Smooth muscle cell (in vitro differentiated cells): ENCODE results near the gene PGBD5. TPM values are rescaled to one million over a fixed set of nuclear protein-coding genes. Genes with fewer than 3 reads are reported as not detected.

Source experiments
- DNase-seq: peaks from one replicate; lab custom pipeline; 2025; ENCODE audit not compliant: unreplicated experiment; lab: John Stamatoyannopoulos, UW
- H2AFZ ChIP-seq: fragments of 200-600 bp; sonication (generic); 2 replicates; pipeline ENCODE4 v1.6.0; 2016; ENCODE audit warnings: antibody characterized with exemption, low read depth, mild to moderate bottlenecking
- H3F3A ChIP-seq: fragments of 200-600 bp; sonication (generic); 2 replicates; pipeline ENCODE4 v1.6.0; 2017; ENCODE audit warnings: antibody characterized with exemption, low read depth
- H3K27ac ChIP-seq: fragments of 200-600 bp; sonication (generic); 2 replicates; pipeline ENCODE4 v1.5.1; 2016; ENCODE audit warnings: low read depth, mild to moderate bottlenecking
- H3K27me3 ChIP-seq: fragments of 200-600 bp; sonication (generic); 2 replicates; pipeline ENCODE4 v1.6.1; 2016; ENCODE audit warnings: low read depth, mild to moderate bottlenecking
- H3K36me3 ChIP-seq: fragments of 200-600 bp; sonication (generic); 2 replicates; pipeline ENCODE4 v1.5.1; 2016; ENCODE audit warnings: low read depth
- H3K4me1 ChIP-seq: fragments of 200-600 bp; sonication (generic); 2 replicates; pipeline ENCODE4 v1.5.1; 2016; ENCODE audit warnings: low read depth
- H3K4me2 ChIP-seq: fragments of 200-600 bp; sonication (generic); 2 replicates; pipeline ENCODE4 v1.6.0; 2016; ENCODE audit warnings: mild to moderate bottlenecking
- H3K4me3 ChIP-seq: fragments of 200-600 bp; sonication (generic); 2 replicates; pipeline ENCODE4 v1.5.1; 2016; ENCODE audit warnings: mild to moderate bottlenecking
- H3K79me2 ChIP-seq: fragments of 200-600 bp; sonication (generic); 2 replicates; pipeline ENCODE4 v1.6.0; 2016; ENCODE audit warnings: low read depth, mild to moderate bottlenecking
- H3K9ac ChIP-seq: fragments of 200-600 bp; sonication (generic); 2 replicates; pipeline ENCODE4 v1.6.0; 2016; ENCODE audit warnings: low read depth
- H3K9me3 ChIP-seq: fragments of 200-600 bp; sonication (generic); replicated peaks from 2 replicates; pipeline ENCODE4 v1.5.1; 2016; ENCODE audit warnings: low read depth
- H4K20me1 ChIP-seq: fragments of 200-600 bp; sonication (generic); 2 replicates; pipeline ENCODE4 v1.6.0; 2016; ENCODE audit warnings: low read depth
- WGBS: methylation state at CpG from one replicate; pipeline ENCODE4 v1.1.7; 2016; ENCODE audit warnings: low lambda C conversion rate; 5-methylcytosine and 5-hydroxymethylcytosine counted together
- polyA plus RNA-seq: library from polyadenylated mRNA; unstranded; fragments of >200 nt; fragmentation: Nextera tagmentation; extraction: Ambion mirVana; gene quantifications from 2 replicates; pipeline ENCODE4 v1.2.1, GENCODE V29; 2016
- total RNA-seq: library from RNA; depleted of rRNA; stranded (reverse); fragments of >200 nt; gene quantifications from 2 replicates; pipeline ENCODE4 v1.2.3, GENCODE V29; 2014
- TF ChIP-seq, protein P1 (sequence below): fragments of 200-600 bp; sonication (generic); IDR thresholded peaks from 2 replicates; pipeline ENCODE4 v1.5.1; 2017; ENCODE audit warnings: borderline replicate concordance, mild to moderate bottlenecking, antibody characterized with exemption; ENCODE audit not compliant: insufficient read depth, poor library complexity, severe bottlenecking

PGBD5 gene
- total and polyA plus RNA-seq, 2 experiments from 2014 or later = 0.83 to 0.94 TPM

DNA sequence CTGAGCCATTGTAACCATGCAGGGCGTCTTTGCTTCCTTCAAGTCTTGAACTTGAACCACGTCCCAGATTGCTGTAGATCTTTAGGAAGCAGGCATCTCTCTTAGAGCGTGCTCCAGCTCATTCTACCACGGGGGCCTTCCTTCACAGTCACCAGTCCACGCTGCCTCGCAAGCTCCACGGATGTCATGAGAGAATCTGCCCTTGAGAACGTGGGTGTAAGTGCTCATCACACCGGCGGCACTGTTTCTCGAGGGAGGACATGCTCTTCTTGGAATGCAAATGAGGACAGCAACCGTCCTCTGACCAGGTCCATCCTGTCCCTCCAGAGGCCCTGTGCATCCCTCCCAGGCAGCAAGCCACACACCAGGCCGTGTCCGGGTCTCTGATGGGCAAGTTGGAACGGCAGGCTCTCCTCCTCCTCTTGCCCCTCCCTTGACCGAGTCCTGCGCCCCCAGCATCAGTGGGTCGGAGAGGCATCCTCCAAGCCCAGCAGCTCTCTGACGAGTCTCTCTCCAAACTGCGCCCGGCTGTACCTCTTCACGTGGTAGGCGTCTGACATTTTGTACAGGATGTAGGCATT is 103.1 kb downstream of the PGBD5 start:
- H2AFZ ChIP-seq = no peak overlapping the region
- H3K4me2 ChIP-seq = no peak overlapping the region
- H3K4me1 ChIP-seq = no peaks in the 10 kb centered on the region
- H3K4me3 ChIP-seq = no peak overlapping the region
- no peak overlapping the region for H3K9ac ChIP-seq
- no peaks in the 10 kb centered on the region for H3K36me3 ChIP-seq
- TF ChIP-seq, protein P1, sequence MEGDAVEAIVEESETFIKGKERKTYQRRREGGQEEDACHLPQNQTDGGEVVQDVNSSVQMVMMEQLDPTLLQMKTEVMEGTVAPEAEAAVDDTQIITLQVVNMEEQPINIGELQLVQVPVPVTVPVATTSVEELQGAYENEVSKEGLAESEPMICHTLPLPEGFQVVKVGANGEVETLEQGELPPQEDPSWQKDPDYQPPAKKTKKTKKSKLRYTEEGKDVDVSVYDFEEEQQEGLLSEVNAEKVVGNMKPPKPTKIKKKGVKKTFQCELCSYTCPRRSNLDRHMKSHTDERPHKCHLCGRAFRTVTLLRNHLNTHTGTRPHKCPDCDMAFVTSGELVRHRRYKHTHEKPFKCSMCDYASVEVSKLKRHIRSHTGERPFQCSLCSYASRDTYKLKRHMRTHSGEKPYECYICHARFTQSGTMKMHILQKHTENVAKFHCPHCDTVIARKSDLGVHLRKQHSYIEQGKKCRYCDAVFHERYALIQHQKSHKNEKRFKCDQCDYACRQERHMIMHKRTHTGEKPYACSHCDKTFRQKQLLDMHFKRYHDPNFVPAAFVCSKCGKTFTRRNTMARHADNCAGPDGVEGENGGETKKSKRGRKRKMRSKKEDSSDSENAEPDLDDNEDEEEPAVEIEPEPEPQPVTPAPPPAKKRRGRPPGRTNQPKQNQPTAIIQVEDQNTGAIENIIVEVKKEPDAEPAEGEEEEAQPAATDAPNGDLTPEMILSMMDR = no peak
- H3K79me2 ChIP-seq = no peaks in the 10 kb centered on the region
- no peak for DNase-seq
- H3K27ac ChIP-seq = no peak overlapping the region
- H3F3A ChIP-seq = no peaks in the 10 kb centered on the region
- H3K27me3 ChIP-seq = no peaks in the 10 kb centered on the region
- no peaks in the 10 kb centered on the region for H4K20me1 ChIP-seq
- 95% methylated on average over 23 of the region's 23 CpGs for WGBS
- no peaks in the 10 kb centered on the region for H3K9me3 ChIP-seq

DNA sequence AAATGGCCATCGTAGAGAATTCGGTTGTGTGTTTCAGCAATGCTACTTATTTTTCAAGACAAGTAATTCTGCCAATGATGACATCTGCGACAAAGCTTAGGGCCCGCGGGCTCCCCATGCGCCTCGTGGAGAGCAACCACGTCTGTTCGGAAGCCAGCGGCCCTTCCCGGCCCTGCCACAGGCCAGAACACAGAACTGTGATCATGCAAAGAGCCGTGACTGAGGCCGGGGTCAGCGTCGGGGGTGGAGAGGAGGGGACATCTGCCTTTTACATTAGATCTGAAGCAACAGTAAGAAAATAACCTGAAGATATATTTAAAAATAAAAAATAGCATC is 103.7 kb downstream of the PGBD5 start:
- DNase-seq = no peak
- no peak overlapping the region for H3K27ac ChIP-seq
- no peak overlapping the region for H2AFZ ChIP-seq
- H3K79me2 ChIP-seq = no peaks in the 10 kb centered on the region
- H3K9ac ChIP-seq = no peak overlapping the region
- H3K36me3 ChIP-seq = no peaks in the 10 kb centered on the region
- H3K9me3 ChIP-seq = no peaks in the 10 kb centered on the region
- WGBS = 95% methylated on average over 15 of the region's 15 CpGs
- H4K20me1 ChIP-seq = no peaks in the 10 kb centered on the region
- H3F3A ChIP-seq = no peaks in the 10 kb centered on the region
- no peak overlapping the region for H3K4me3 ChIP-seq
- no peak overlapping the region for H3K4me2 ChIP-seq
- TF ChIP-seq, protein P1 = no peak
- H3K4me1 ChIP-seq = no peaks in the 10 kb centered on the region
- H3K27me3 ChIP-seq = no peaks in the 10 kb centered on the region

DNA sequence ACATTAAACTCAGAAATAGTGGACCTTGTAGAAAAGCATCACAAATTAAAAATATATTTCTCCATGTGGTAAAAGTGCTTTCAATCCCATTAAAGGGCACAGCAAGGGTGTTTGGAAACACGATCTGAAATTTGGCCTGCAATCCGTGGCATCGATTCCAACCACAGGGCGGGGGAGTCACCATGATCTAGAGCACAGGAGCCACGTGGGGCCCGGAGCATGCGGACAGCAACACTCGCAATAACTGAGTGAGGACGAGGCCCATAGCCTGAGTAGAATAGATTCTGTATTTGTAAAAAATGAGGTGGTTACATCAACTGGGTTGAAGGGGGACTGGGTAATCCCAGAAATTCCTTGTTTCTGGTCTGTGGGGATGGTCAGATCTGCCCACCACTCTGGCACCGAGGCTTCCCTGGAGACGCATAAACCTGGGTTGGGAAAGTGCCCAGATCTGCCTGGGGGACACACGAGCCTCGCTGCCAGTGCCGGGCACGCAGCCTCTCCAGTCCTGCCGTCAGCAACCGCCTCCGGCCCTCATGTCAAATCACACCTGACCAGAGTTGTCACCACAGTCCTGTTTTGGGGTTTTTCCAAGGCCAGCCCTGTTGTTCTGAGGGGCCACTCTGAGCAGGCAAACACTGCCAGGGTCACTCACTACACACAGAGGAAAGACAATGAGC is 104.3 kb downstream of the PGBD5 start:
- Histone ChIP-seq H3K4me3 (no peak overlapping the region), H3K79me2 (no peaks in the 10 kb centered on the region), H3K27me3 (no peaks in the 10 kb centered on the region), H3K4me2 (no peak overlapping the region), H3K4me1 (no peaks in the 10 kb centered on the region), H3K9ac (no peak overlapping the region), H3K27ac (no peak overlapping the region), H3F3A (no peaks in the 10 kb centered on the region), H2AFZ (no peak overlapping the region), H3K36me3 (no peaks in the 10 kb centered on the region), H3K9me3 (no peaks in the 10 kb centered on the region), H4K20me1 (no peaks in the 10 kb centered on the region)
- no peak for DNase-seq
- WGBS = 95% methylated on average over 18 of the region's 18 CpGs
- TF ChIP-seq, protein P1 = no peak

DNA sequence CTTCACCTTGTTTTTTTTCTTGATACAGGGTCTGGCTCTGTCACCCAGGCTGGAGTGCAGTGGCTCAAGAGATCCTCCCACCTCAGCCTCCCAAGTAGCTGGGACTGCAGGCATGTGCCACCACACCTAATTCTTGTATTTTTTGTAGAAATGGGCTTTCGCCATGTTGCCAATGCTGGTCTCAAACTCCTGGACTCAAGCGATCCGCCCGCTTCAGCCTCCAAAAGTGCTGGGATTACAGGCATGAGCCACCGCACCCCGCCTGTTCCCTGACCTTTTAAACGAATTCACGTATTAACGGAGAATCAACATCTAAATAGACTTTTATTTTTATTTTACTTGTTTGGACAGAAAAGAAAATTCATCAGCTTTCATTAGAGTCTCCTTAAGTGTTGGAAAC is 104.8 kb downstream of the PGBD5 start:
- no peaks in the 10 kb centered on the region for H3F3A ChIP-seq
- H3K4me1 ChIP-seq = no peaks in the 10 kb centered on the region
- no peaks in the 10 kb centered on the region for H3K27me3 ChIP-seq
- no peaks in the 10 kb centered on the region for H4K20me1 ChIP-seq
- H3K9me3 ChIP-seq = no peaks in the 10 kb centered on the region
- WGBS = 93% methylated on average over 9 of the region's 9 CpGs
- H3K27ac ChIP-seq = no peak overlapping the region
- no peak overlapping the region for H2AFZ ChIP-seq
- H3K79me2 ChIP-seq = no peaks in the 10 kb centered on the region
- H3K36me3 ChIP-seq = no peaks in the 10 kb centered on the region
- no peak overlapping the region for H3K9ac ChIP-seq
- H3K4me3 ChIP-seq = no peak overlapping the region
- no peak overlapping the region for H3K4me2 ChIP-seq
- TF ChIP-seq, protein P1 = no peak
- DNase-seq = no peak
